ENCODE results near the gene QKI. TPM values are rescaled to one million over a fixed set of nuclear protein-coding genes. Genes with fewer than 3 reads are reported as not detected.
A peak's percentile ranks its signal among the peaks of the same experiment; 100 is the strongest.

QKI gene
- total RNA-seq, 1 donor from 2014 or later, result 459 TPM

DNA sequence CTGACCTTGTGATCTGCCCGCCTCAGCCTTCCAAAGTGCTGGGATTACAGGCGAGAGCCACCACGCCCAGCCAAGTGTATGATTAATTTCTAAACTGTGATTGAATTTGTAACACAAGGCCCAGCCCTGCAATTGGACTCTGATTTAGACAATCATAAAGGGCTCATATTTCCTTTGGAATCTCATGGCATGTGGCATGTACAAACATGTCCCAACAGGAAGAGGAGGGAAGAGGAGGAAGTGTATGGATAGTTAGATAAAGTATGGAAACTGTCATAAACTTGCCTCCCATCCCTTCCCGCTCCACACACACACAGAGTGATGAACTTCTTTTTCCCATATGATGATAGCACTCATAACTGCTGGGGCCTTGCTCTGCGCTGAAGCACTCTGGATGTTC is 27.2 kb upstream of the QKI start:
- DNase-seq (ENCODE audit: missing footprints), result no peak
- ATAC-seq, result no peak
- intact Hi-C loops (cut with DNase I), result no loop called here

DNA sequence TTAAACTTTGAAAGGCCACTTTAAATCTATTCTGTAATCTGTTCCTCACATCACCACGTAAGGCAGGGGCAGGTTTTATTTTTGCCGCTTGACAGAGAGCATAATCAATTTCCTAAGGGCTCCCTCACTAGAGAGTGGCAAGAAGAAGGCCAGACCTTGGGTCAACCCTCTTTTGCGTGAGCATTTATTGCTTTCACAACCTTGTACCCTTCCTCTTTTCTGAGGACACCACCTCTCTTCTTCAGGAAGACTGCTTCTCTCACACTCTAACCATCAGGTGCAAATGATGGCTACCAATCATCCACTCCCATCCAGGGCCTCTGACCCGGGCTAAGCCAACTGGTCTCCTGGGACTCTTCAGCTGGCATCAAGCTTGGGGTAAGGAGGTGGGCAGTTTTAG is 25.2 kb upstream of the QKI start:
- intact Hi-C loops (cut with DNase I), result no loop called here
- DNase-seq (ENCODE audit: missing footprints) (no peak), ATAC-seq (peak; percentile 26)

DNA sequence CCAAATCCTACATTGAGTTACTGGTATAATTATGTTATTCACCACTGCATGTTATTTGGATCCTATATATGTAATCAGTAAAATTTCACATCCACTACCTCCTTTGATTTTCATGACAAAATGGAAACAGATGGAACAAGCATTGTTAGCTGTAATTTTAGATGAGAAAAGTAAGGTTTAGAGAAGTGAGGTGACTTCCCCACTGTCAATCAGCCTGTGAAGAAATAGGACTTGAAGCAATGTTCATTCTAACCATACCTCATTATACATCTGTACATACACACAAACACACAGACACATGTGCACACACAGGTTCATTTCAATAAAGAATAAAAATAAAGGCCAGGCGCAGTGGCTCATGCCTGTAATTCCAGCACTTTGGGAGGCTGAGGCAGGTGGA is 23.7 kb upstream of the QKI start:
- DNase-seq (ENCODE audit: missing footprints) (no peak), ATAC-seq (no peak)
- intact Hi-C loops (cut with DNase I), result loop anchor here (5.0 kb wide), 1 partner anchor 33 kb away; no protein-coding TSS in a partner anchor

DNA sequence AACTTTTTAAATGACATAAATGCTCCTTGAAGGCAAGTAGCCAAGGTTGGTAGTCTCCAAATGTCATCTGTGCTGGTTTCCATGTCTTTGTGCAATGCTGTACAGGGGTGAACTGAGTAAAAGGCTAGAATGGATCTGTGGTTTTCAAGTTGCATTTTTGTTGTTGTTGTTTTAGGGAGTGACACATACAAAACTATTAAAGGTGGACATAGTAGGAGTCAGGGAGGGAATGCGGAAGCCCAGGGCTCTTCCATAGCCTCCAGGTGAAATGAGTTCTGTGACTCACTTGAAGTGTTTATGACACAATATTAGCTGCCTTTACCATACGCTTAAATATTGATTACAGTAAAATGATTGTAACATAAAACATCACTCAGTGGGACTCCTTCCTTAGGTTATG is 22.5 kb upstream of the QKI start:
- intact Hi-C loops (cut with DNase I), result loop anchor here (5.0 kb wide), 1 partner anchor 35 kb away; no protein-coding TSS in a partner anchor
- no peak for ATAC-seq
- DNase-seq (ENCODE audit: missing footprints), result no peak

DNA sequence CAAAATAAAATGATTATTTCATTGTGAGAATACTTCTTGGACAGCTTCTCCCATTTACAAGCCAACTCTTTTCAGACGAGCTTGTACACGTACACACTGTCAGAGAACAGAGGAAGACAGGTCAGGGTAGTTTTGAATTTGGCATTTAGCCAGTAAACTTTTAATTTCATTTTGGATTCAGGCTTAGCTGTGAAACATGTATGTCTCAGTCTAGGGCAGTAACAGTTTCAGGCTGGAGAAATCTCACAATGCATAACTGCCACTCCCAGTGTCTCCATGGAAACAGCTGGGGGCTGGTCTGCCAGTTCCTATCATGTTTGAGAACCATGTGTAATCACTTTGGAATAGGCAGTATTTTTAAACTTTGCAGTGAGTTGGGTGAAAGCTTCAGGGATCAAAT is 22.0 kb upstream of the QKI start:
- peak; percentile 36 for ATAC-seq

DNA sequence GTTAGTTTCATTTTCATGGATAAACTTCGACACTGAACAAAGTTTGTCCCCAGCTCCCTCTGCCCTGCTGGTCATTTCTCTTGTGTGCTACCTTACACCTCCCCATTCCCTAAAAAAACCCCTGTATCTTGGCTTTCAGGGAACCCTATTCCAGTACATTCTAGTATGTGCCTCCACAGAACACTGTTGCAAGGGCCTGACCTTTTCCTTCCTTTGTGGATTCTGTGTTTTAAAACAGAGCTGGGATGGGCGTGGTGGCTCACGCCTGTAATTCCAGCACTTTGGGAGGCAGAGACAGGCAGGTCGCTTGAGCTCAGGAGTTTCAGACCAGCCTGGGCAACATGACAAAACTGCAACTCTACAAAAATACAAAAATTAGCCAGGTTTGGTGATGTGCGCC is 20.6 kb upstream of the QKI start:
- DNase-seq (ENCODE audit: missing footprints), result no peak
- no peak for ATAC-seq
- intact Hi-C loops (cut with DNase I), result loop anchor here (5.0 kb wide), 1 partner anchor 37 kb away; no protein-coding TSS in a partner anchor

More for the DNA sequence above, 22.0 kb upstream of the QKI start:
- intact Hi-C loops (cut with DNase I), result loop anchor here (5.0 kb wide), 1 partner anchor 35 kb away; no protein-coding TSS in a partner anchor
- no peak for DNase-seq (ENCODE audit: missing footprints)

DNA sequence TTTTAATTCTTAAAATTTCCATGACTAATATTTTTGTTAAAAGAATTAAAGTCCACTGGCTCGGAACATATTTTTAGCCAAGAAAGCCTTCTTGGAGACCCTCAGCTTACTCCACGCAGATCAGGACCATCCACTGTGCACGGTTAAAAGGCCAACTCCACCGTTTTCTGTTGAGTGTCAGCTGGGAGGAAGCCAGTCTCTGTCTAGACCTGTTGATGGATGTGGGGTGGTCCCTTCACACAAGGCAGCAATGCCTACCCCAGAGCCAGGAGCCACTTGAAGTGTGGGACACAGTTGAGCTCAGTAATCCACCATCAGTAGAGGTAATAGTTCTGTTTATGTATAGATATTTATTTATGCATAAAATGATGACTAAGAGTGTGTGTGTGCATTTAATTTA is 19.9 kb upstream of the QKI start:
- no peak for ATAC-seq
- no peak for DNase-seq (ENCODE audit: missing footprints)
- intact Hi-C loops (cut with DNase I), result loop anchor here (5.0 kb wide), 2 partner anchors 37 to 57 kb away; no protein-coding TSS in a partner anchor

DNA sequence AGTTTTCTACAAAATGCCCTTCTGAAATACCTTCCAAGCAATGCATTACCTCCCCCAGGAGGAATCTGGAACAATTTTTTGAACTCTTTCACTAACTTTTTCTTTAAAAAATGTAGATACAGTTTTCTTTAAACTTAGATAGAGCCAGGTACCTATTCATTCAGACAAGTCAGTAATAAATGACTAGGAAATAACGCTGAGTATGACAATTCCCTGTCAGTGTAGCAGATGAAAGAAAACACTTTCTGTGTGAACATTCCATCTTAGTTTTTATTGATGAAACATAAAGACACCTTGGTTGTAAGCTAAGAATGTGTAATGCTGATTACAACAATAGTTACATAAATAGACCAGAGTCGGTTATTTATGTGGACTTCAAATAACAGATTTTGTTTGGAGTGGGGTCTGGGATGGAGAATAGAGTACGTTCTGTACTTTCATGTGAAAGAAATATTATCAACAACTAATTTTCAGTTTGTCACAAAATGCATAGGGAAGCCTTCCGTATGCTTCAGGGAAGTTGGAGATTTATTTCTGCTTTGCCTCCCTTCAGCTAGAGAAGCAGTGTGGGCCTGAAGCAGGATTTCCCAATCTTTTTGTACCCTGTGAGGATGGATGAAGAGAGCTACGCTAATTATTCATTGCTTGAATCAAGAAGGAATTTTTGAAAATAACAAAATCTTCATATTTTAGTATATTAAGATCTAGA is 19.2 kb upstream of the QKI start:
- intact Hi-C loops (cut with DNase I), result loop anchor here (5.0 kb wide), 1 partner anchor 58 kb away; no protein-coding TSS in a partner anchor
- ATAC-seq (no peak), DNase-seq (ENCODE audit: missing footprints) (no peak)

DNA sequence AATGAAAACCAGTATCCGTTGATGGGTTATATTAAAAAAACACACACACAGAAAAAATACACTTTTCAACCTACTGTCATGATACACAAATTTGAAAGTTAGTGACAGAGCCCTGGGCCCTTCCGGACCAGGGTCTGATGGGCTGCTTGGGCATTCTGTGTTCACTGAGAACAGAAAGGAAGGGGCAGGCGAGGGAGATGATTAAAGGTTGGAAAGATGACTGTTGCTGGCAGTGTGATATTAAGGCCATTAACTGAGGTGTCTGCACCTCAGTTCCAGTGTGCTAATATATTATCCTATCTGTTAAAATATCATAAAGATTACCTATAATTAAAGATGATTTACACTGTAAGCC is 18.7 kb upstream of the QKI start:
- intact Hi-C loops (cut with DNase I), result loop anchor here (5.0 kb wide), 1 partner anchor 59 kb away; no protein-coding TSS in a partner anchor
- ATAC-seq (no peak), DNase-seq (ENCODE audit: missing footprints) (no peak)

DNA sequence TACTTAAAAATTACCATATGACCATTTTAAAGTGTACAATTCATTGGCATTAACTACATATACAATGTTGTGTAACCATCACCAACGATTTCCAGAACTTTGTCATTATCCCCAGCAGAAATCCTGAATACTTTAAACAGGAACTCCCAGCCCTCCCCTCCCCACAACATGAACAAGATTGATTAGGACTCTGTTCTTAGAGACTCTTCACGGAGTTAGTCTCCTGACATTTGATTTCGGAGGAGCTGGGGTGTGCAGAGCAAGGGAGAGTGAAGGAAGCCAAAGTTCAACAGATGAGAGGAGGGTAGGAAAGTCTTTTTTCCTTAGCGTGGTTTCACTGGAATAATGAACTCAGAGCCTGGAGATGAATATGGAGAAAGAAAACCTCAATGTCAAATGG is 17.2 kb upstream of the QKI start:
- ATAC-seq (no peak), DNase-seq (ENCODE audit: missing footprints) (no peak)
- intact Hi-C loops (cut with DNase I), result loop anchor here (5.0 kb wide), 1 partner anchor 60 kb away; no protein-coding TSS in a partner anchor

DNA sequence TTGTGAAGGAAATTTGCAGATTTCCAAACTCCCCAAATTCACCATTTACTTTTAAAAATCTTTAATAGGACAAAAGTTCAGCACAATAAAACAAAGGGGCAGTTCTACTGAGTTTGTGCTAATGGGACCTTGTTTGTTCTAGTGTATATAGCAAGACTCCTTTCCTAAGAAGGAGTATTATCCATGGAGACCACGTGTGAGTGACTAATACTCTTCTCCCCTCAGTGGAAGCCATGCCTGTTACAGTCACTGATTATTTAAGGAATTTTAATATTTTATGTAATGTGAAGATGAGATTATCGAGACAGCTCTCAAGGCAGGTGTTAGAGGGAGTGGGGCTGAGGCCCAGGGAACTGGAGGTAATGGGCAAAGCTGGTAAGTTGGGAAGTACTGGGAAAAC is 16.4 kb upstream of the QKI start:
- no peak for DNase-seq (ENCODE audit: missing footprints)
- intact Hi-C loops (cut with DNase I), result loop anchor here (5.0 kb wide), 1 partner anchor 61 kb away; no protein-coding TSS in a partner anchor
- no peak for ATAC-seq

DNA sequence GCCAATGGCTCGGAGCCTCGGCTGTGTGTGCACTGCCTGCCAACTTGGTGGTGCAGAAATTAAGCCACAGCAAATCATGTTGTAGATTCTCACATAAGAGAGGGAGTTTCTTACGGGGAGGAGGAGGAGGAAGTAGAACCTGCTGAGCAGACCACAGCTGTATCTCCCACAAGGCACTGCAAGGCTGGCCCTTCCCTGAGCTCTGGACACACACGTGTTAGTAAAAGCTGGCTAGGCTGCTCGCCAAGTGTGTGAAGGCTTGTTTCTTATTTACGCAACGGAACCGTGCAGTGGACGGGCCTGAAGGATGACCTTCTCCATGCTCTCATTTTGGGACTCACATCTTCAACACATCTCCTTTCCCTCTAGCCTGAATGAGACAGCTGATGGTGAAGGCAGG is 15.7 kb upstream of the QKI start:
- ATAC-seq, result peak; percentile 55
- DNase-seq (ENCODE audit: missing footprints), result peak; percentile 76
- intact Hi-C loops (cut with DNase I), result loop anchor here (5.0 kb wide), 1 partner anchor 62 kb away; no protein-coding TSS in a partner anchor

DNA sequence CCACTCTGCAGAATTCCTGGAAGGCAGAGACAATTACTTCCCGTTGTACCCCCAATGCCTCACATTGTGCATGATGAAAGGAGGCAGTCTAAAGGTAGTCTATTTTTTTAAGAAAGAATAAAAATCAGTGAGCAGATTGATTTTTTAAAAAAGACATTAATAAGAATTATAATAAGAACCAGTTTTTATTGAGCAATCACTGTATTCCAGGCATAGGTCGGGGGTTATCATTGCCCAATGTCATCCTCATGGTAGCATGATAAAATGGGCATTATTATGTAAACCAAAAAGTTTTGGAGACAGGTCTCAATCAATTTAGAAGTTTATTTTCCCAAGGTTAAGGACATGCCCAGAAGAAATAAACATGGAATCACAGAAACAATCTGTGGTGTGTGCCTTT is 14.0 kb upstream of the QKI start:
- no peak for DNase-seq (ENCODE audit: missing footprints)
- ATAC-seq, result no peak
- intact Hi-C loops (cut with DNase I), result no loop called here

DNA sequence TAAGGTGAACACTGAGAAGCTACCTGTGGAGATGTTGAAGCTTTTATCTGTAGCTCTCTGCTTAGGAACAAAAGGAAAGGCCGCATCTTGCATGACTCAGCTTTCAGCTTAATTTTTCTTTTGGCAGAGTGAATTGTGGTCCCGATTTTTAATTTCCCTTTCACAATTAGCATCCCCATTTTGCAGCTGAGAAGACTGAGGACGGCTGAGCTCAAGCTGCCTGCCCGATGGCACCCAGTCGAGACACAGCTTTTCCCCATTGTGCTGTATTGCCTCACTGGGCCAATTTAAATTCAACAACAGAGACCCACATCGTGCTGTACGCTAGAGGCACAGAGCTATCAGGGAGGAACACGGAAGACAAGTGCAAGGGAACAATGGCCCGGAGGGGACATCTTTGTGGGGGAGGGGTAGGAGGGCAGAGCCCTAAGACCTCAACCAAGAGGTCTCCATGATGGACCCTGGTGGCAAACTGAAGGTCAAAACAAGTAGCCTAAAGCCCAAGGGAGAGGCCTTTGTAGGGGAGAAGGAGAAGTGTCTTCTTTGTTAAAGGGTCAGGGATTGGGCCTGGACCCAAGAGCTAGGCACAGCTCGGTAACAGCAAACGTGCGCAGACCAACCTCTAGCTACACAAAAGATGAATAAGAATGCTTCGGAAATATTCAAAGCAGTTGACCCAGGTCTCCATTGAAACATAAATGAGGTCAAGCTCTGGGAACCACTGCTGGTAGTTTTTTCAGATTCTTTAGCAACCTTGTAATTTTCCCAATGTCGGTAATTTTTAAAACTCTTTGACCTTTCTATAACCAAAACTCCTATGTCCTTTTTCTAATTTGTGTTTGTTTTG is 13.3 kb upstream of the QKI start:
- ATAC-seq (no peak), DNase-seq (ENCODE audit: missing footprints) (no peak)
- intact Hi-C loops (cut with DNase I), result no loop called here

DNA sequence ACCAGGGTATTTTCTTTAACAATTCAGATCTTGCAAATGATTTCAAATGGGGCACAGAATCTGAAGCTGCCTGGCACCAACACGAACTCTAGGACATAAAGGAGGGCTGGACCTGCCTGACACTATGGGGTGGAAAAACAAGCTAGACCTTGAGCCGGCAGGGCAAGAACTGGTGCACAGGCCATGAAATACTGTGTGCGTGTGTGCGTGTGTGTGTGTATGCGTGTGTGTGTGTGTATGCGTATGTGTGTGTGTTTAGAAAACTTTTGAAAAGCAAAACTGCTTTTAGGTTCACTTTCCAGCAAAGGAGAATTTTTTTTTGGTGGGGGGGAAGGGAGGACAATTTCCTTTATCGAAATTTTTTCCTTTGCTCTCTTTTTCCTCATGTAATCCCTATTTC is 11.9 kb upstream of the QKI start:
- intact Hi-C loops (cut with DNase I), result no loop called here
- ATAC-seq, result no peak

DNA sequence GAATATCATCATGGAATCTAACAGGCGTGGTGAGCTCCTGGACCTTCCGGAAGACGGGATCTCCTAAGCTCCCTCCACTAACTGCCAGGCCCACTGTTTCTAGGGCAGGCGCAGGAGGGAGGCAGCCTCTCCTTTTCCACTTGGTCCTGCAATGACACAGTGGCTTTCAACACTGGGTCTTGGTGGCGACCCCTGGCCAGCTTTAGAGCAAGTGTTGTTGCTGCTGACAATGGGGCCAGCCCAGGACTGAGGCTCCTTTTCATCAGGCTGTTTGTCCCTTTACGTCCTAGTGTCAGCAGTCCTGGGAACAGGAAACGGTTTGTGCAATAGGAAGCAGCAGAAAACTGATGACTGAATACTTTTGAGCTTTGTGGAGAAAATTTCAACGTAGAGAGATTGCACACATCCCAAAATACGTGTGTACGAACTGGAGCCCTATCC is 9.7 kb upstream of the QKI start:
- ATAC-seq (peak; percentile 75), DNase-seq (ENCODE audit: missing footprints) (no peak)
- intact Hi-C loops (cut with DNase I), result no loop called here

More for the DNA sequence above, 11.9 kb upstream of the QKI start:
- no peak for DNase-seq (ENCODE audit: missing footprints)

DNA sequence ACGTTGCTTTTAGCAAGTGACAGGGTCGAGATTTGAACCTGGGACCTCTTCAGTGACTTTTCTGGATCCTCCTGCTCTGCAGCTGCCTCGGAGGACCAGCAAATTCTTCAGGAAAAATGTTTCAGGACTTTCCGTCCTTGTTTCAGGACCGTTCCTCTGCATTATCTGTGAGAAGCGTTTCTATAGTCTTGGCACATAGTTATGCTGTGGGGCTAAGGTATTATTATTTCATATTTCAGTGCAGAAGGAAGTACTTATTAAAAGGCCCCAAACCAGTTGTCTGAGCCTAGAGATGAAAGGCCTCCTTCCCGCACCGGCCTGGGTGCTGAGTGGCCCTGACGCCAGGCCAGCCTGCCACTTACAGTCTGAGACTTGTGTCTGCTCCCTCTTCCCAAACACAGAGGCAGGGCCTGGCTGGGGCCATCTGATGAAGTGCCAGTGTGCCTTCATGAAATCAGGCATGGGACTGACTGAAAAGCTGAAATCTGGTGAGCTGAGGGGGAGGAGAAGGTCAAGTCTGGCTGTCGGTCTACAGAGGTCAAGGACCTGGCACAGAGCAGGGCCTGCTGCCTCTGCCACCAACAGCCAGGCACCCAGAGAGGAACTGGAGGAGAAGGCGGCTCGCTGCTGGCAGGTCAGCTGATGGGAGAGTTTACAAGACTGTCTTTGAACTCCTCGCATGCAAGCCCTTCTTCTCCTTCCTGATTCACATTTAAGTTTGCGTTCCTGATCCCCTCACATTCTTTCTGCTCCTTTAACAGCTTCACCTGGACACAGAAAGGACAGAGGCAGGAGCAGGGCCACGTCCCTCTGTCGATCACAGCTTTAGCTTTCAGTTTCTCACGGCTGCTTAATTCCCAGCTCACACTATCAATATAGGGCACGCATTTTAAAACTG is 8.9 kb upstream of the QKI start:
- ATAC-seq, result peak; percentile 89
- DNase-seq (ENCODE audit: missing footprints), result peak; percentile 90
- intact Hi-C loops (cut with DNase I), result no loop called here

DNA sequence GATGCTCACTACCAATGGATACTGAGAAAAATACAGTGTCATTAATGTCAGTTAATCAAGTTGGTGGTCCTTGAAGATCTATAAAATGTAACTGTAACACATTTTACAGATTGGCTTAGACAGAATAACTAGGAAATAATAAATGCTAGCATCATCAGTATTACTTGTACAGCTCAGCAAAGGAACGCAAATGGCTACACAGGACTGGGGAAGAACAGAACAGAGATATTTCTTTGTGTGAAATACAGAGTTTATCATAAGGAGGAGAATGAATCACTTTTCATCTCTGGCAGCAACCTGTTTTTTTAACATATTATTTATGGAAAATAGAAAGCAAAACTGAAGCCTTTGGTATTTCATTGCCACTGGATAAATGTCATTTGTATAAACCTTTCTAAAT is 8.2 kb upstream of the QKI start:
- DNase-seq (ENCODE audit: missing footprints), result no peak
- no peak for ATAC-seq
- intact Hi-C loops (cut with DNase I), result no loop called here

DNA sequence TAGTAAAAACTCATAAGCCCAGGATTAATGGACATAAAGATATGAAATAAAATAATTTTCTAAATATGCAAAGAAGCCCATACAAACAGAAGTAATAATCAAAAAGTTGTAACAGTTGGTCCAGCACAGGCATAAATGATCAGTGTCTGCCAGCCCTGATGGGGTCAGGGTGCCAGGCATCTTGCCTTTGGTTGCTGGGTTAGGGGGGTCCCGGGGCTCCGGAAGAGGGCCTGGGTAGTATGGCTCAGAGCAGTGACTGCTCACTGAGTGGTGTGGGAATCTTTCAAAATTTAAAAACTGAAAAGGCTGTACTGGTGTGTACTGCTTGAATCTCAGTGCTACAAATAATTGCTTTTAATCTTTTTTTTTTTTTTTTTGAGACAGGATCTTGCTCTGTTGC is 7.7 kb upstream of the QKI start:
- DNase-seq (ENCODE audit: missing footprints) (no peak), ATAC-seq (no peak)
- intact Hi-C loops (cut with DNase I), result no loop called here
